HG02981 (cell line): ENCODE data around the gene CUL2.

Source experiments
- ATAC-seq: cut with Tn5 transposase; IDR thresholded peaks from one replicate; pipeline ENCODE4 v1.9.1; 2021; ENCODE audit warnings: mild to moderate bottlenecking, moderate library complexity; ENCODE audit not compliant: unreplicated experiment

Gene CUL2

DNA sequence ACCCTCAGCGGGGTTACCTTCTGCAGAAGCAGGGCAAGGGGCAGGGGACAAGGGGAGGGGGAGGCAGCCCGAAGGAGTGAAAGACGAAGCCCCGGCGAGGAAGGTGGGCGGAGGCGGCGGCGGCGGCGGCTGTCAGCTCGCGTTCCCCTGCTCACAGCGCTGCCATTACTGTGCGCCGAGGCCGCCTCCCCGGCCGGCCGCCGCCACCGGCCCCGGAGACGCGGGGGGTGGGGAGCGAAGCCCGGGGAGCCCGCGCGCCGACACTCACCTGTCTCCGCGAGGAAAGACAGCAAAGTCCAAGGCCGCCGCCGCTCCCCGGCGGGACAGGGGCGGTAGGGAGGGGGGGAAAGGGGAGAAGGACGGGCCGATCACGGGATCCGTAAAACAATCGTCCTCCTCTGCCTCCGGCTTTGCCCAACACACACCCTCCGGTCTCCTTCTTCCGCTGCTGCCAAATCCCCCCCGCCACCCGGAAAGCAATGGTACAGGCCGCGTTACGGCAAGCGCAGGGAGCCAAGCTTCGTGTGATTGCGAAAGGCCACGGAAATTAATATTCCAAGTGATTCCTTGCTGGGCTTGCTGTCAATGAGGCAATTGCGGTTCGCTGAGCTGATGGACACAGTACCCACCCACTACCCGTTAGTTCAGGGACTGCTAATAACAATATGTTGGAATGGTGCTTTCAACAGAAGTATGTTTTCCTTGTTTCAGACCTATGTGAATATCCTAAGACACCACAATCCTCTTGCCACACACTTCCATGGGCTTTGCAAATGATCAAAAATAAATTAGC lies at the start of gene CUL2:
TSS of gene CUL2 (minus strand) at position 180 of the 793 bp plus-strand sequence. CDS start 19,024 bp downstream, outside the sequence.
- peak; percentile 93 for ATAC-seq

DNA sequence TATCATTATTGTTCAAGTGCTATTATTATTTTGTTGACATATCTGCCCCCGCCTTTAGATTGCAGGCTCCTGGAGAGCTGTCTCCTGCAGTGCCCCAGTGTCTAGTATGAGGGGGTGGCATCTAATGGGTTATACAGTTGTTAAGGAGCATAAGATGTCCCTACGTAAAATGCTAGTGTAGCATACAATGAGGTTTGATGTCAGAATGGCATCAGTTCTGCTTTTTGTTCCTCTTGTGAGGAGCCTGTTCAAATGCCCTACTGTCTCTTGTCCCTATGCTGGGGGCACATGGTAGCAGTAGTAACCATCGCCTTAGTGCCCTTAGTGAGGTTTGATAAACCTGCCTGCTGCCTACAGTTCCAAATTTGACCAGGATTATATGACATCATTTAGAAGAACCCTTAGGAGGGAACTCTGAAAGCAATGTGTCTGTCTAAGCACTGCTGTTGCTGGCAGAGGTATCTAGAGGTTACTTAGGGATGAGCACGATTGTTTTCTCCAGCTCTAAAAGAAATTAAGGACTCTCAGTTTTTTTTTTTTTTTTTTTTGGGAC lies 46.2 kb upstream of the CUL2 start:
- ATAC-seq = peak; percentile 62

DNA sequence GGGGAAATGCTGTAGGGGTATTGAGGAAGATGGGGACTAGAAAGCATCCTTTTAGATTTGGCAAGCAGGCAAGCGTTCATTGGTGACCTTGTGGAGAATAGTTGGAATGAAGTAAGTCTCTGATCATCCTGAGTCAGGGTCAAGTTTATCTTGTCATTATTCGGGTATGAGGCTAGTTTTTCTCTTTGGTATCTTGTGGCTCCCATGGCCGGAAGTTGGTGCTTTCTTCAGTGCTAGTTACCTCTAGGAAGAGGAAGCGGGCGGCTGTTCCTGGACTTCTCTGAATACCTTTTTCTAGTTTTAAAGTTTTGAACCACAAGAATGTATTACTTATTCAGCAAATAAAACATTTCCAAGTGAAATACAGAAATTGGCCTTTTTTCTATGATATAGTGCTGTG lies 45.7 kb upstream of the CUL2 start:
- ATAC-seq = no peak

GRCh38 chr10:35133586-35133985 lies 43.4 kb upstream of the CUL2 start:
- ATAC-seq = no peak

DNA sequence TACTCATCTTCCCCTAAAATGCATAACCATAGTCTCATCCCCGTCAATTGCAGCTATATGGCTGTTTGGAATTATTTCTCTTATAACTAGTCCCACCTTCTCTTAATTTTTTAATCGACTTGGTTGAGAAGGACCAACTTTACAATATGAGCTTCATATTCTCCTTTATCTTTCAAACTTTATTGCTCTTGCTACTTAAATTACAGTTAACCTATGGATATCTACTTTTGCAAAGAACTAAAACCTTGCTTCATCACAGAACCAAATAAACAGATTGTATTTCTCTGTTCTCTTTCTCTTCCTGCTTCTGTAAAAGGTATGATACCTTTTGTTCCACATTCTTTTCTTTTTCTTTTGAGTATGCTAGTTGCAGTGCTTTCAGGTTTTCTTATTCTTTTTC lies 42.6 kb upstream of the CUL2 start:
- no peak for ATAC-seq

- ATAC-seq = no peak
These were observed 40.5 kb upstream of the CUL2 start for GRCh38 chr10:35130663-35131062.

DNA sequence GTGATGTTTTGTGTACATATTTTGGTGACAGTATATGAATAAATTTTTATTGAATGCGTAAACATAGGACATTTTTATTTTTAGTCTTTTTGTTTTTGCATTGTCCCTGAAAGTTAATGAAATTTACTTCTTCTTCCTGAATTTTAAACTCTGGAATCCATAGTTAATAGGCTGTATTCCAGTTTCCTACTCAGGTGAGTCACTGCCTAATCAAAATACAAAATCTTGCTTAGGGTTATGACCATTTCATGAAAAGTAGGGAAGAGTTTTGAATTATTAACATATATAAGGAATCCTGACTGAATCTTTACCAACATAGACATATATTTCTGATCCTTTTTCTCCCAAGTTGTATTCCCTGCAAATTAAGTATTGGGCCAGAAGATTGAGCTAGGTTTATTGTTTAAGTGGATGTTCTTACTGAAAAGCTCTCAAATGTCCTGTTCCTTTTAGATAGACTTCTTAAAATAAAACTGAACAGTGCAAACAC lies 39.1 kb upstream of the CUL2 start:
- no peak for ATAC-seq

GRCh38 chr10:35127289-35127891 lies 37.2 kb upstream of the CUL2 start:
- peak; percentile 7 for ATAC-seq

GRCh38 chr10:35126530-35127288 lies 36.6 kb upstream of the CUL2 start, which contains the start of gene CREM:
TSS of gene CREM (plus strand) at chr10:35126846. CDS start at chr10:35137836, 10,990 bp downstream.
- peak; percentile 78 for ATAC-seq

GRCh38 chr10:35126062-35126529 lies 36.0 kb upstream of the CUL2 start:
- ATAC-seq = peak; percentile 0

- no peak for ATAC-seq
These were observed 34.4 kb upstream of the CUL2 start for GRCh38 chr10:35124540-35124939.

DNA sequence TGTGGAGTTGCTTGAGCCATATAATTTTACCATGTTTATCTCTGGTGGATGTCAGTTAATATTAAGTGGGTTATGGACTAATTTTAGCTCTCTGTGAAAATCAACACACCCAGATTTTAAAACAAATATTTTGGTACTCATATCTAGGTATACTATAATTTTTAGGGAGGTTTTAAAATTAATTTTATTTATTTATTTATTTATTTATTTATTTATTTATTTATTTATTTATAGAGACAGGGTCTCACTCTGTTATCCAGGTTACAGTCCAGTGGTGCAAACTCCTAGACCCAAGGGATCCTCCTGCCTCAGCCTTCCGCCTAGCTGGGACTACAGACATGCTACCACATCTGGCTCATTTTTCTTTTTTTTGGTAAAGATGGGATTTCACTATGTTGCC lies 29.2 kb upstream of the CUL2 start:
- no peak for ATAC-seq

DNA sequence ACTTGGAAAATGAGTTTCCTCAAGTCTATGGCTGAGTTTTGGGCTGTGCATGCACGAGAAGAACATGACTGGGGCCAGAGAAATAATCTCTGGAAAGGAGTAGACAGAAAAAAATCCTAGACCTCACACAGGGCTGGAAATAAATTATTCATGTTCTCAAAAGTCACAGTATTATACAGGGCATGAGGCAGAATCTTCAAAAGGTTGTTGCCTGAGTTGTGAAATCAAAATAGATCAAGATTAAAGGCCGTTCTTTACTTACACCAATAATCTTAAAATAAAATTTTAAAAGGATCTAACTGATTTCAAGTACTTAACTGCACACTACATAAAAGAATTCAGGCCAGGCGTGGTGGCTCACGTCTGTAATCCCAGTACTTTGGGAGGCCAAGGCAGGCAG lies 22.4 kb upstream of the CUL2 start:
- no peak for ATAC-seq

DNA sequence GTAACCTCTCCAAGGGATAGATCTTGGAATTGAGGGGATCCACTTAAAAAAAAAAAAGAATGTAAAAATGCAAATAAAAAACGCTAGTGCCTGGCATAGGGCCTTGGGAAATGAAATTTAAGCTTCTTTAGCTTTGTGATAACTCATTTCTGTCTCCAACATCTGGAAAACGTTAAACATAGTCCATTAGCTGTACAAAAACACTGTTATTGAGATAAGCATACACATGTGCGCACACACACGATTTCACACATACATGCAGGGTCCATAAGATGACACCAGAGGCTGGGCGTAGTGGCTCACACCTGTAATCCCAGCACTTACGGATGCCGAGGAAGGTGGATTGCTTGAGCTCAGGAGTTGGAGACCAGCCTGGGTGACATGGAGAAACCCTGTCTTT lies 13.7 kb upstream of the CUL2 start:
- no peak for ATAC-seq

DNA sequence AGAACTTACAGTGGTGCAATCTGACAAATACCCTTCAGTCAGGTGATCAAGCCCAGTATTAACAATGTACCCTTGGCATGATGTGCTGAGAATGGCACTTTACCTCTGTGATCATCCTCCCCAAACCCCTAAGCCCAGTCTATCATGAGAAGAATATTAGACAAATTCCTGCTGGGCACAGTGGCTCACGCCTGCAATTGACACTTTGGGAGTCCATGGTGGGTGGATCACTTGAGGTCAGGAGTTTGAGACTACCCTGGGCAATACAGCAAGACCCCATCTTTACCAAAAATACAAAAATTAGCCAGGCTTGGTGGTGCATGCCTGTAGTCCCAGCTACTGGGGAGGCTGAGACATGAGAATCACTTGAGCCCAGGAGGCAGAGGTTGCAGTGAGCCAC lies 7.4 kb upstream of the CUL2 start:
- ATAC-seq = no peak

DNA sequence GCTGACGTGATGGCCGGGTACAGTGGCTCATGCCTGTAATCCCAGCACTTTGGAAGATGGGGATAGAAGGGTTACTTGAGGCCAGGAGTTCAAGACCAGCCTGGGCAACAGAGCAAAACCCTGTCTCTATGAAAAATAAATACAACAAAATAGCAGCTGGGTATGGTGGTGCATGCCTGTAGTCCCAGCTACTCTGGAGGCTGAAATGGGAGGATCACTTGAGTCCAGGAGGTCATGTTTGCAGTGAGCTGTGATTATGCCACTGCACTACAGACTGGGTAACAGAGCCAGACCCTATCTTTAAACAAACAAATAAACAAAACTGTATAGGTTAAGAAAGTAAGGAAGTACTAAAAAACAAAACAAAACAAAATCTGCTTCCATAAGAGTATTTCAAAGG lies 6.2 kb upstream of the CUL2 start:
- ATAC-seq = no peak

GRCh38 chr10:35092851-35093250 lies 2.7 kb upstream of the CUL2 start:
- no peak for ATAC-seq

GRCh38 chr10:35091994-35092790 lies 2.1 kb upstream of the CUL2 start:
- ATAC-seq = no peak

GRCh38 chr10:35089611-35090161 lies 455 bp downstream of the CUL2 start:
- peak; percentile 17 for ATAC-seq

- ATAC-seq = no peak
These were observed 6.9 kb downstream of the CUL2 start for GRCh38 chr10:35083242-35083641.
